Breast epithelium (tissue), 4 donors: Measurements from ENCODE around the gene KLHL10. TPM values are rescaled to one million over a fixed set of nuclear protein-coding genes. Genes with fewer than 3 reads are reported as not detected.

Experiments used
- DNase-seq, 2 donors: peaks; one replicate each; pipeline ENCODE4 v3.0.0-alpha.2; 2019; ENCODE audit warnings: low spot score in 2 of 2
- H3K27ac ChIP-seq, 2 donors: fragments of 200-600 bp; sonication (generic) in 1 of 2; one replicate each; pipeline ENCODE4 v1.5.1; 2016 to 2019; ENCODE audit warnings: mild to moderate bottlenecking in 1 of 2
- H3K27me3 ChIP-seq, 2 donors: fragments of 200-600 bp; sonication (generic) in 1 of 2; one replicate each; pipeline versions ENCODE4 v1.5.1 to v1.6.0; 2017 to 2019; ENCODE audit warnings: control low read depth in 1 of 2, mild to moderate bottlenecking in 1 of 2
- H3K36me3 ChIP-seq: fragments of 200-600 bp; one replicate; pipeline ENCODE4 v1.5.1; 2019
- H3K4me1 ChIP-seq, 2 donors: fragments of 200-600 bp; sonication (generic); one replicate each; pipeline ENCODE4 v1.5.1; 2016 to 2019; ENCODE audit warnings: control low read depth in 1 of 2
- H3K4me3 ChIP-seq, 3 donors: fragments of 200-600 bp; sonication (generic); 1 replicate in 2 of 3; 2 replicates in 1 of 3; pipeline ENCODE4 v1.5.1; 2016 to 2019; ENCODE audit warnings: mild to moderate bottlenecking in 3 of 3, moderate library complexity in 2 of 3
- H3K9me3 ChIP-seq, 2 donors: fragments of 200-600 bp; sonication (generic) in 1 of 2; one replicate each; pipeline ENCODE4 v1.5.1; 2016 to 2019; ENCODE audit warnings: control low read depth in 1 of 2
- CTCF ChIP-seq, 3 donors: fragments of 450-650 bp; IDR thresholded peaks; one replicate each; pipeline ENCODE4 v1.5.1; 2016 to 2017; ENCODE audit warnings: antibody characterized with exemption in 3 of 3, mild to moderate bottlenecking in 3 of 3, moderate library complexity in 3 of 3
- POLR2A ChIP-seq: fragments of 450-650 bp; IDR thresholded peaks from one replicate; pipeline ENCODE4 v1.6.1; 2016; ENCODE audit warnings: antibody characterized with exemption, mild to moderate bottlenecking, moderate library complexity
- POLR2AphosphoS5 ChIP-seq, 3 donors: sonication (generic); formaldehyde crosslinking; IDR thresholded peaks; one replicate each; pipeline ENCODE4 v1.6.1; 2017; ENCODE audit warnings: antibody characterized with exemption in 3 of 3
- intact Hi-C: fragments of 100-400 bp; cut with DNase I; formaldehyde crosslinking; loops from one replicate; pipeline ENCODE4 v1.15.1; 2023; ENCODE audit warnings: low total_unique reads
- total RNA-seq, 3 donors: library from RNA; depleted of rRNA; stranded (reverse); fragments of >200 nt; gene quantifications; one replicate each; pipeline ENCODE4 v1.1.0, GENCODE V29; 2016

The KLHL10 gene
- total RNA-seq, 3 donors from 2014 or later, result 0.80 to 0.88 TPM; not detected in 1

GRCh38 chr17:41865596-41865893 is 27.9 kb downstream of the KLHL10 start:
- peaks cover 9 to 12% of the 10 kb centered on the region in 2 donors for H3K4me1 ChIP-seq
- TF ChIP-seq CTCF (IDR thresholded peaks at IDR 0.05) (no peak), POLR2AphosphoS5 (IDR thresholded peaks at IDR 0.05) (peak in 2 of 3 donors; percentile 0 to 11), POLR2A (no peak)
- peak overlapping the region; percentile 93 to 98 for H3K27ac ChIP-seq
- peak overlapping the region; percentile 96 to 98 (median 97) for H3K4me3 ChIP-seq
- intact Hi-C loops, result no loop called here
- no peak for DNase-seq
- H3K27me3 ChIP-seq, result no peaks in the 10 kb centered on the region
- H3K9me3 ChIP-seq, result no peaks in the 10 kb centered on the region
- no peaks in the 10 kb centered on the region for H3K36me3 ChIP-seq

GRCh38 chr17:41868568-41868967 is 30.9 kb downstream of the KLHL10 start:
- H3K4me3 ChIP-seq, result no peak overlapping the region
- intact Hi-C loops, result no loop called here
- TF ChIP-seq POLR2AphosphoS5 (IDR thresholded peaks at IDR 0.05) (no peak), CTCF (IDR thresholded peaks at IDR 0.05) (no peak), POLR2A (no peak)
- no peaks in the 10 kb centered on the region for H3K27me3 ChIP-seq
- peaks cover 5 to 8% of the 10 kb centered on the region in 2 donors for H3K4me1 ChIP-seq
- no peak for DNase-seq
- H3K27ac ChIP-seq, result no peak overlapping the region
- H3K36me3 ChIP-seq, result no peaks in the 10 kb centered on the region
- no peaks in the 10 kb centered on the region for H3K9me3 ChIP-seq

GRCh38 chr17:41869426-41869825 is 31.8 kb downstream of the KLHL10 start:
- DNase-seq, result no peak
- TF ChIP-seq CTCF (IDR thresholded peaks at IDR 0.05) (no peak), POLR2AphosphoS5 (IDR thresholded peaks at IDR 0.05) (no peak), POLR2A (no peak)

GRCh38 chr17:41870097-41870496 is 32.5 kb downstream of the KLHL10 start:
- H3K9me3 ChIP-seq, result no peaks in the 10 kb centered on the region
- intact Hi-C loops, result no loop called here
- H3K36me3 ChIP-seq, result no peaks in the 10 kb centered on the region
- no peaks in the 10 kb centered on the region for H3K27me3 ChIP-seq
- no peak for DNase-seq
- peak overlapping the region; percentile 25 for H3K27ac ChIP-seq
- TF ChIP-seq CTCF (IDR thresholded peaks at IDR 0.05) (no peak), POLR2AphosphoS5 (IDR thresholded peaks at IDR 0.05) (no peak), POLR2A (no peak)
- H3K4me1 ChIP-seq, result no peaks in the 10 kb centered on the region
- H3K4me3 ChIP-seq, result no peak overlapping the region

More at GRCh38 chr17:41869426-41869825, 31.8 kb downstream of the KLHL10 start:
- Histone ChIP-seq H3K27me3 (no peaks in the 10 kb centered on the region), H3K36me3 (no peaks in the 10 kb centered on the region), H3K4me3 (no peak overlapping the region), H3K9me3 (no peaks in the 10 kb centered on the region), H3K27ac (peak overlapping the region in 1 of 2 donors; percentile 25), H3K4me1 (no peaks in the 10 kb centered on the region)
- intact Hi-C loops, result no loop called here

- TF ChIP-seq POLR2A (no peak), POLR2AphosphoS5 (IDR thresholded peaks at IDR 0.05) (no peak), CTCF (IDR thresholded peaks at IDR 0.05) (no peak)
- Histone ChIP-seq H3K36me3 (no peaks in the 10 kb centered on the region), H3K9me3 (no peaks in the 10 kb centered on the region), H3K27ac (peak overlapping the region in 1 of 2 donors; percentile 25), H3K4me1 (no peaks in the 10 kb centered on the region), H3K27me3 (no peaks in the 10 kb centered on the region), H3K4me3 (no peak overlapping the region)
- DNase-seq, result no peak
- intact Hi-C loops, result no loop called here
Measured at GRCh38 chr17:41870627-41871026, 33.0 kb downstream of the KLHL10 start.
